ENCODE measurements around the gene RADX. TPM values are rescaled to one million over a fixed set of nuclear protein-coding genes. Genes with fewer than 3 reads are reported as not detected.

Gene RADX
- polyA plus RNA-seq, 1 experiment: 0.09 TPM

GRCh38 chrX:106698693-106699092 is 86.9 kb downstream of the RADX start:
- DNase-seq (ENCODE audit: low read depth): no peak
- ChIA-PET POLR2A (no interaction called here), CTCF (no interaction called here)
- H3K27me3 ChIP-seq (ENCODE audit: control insufficient read depth, insufficient read depth, low read length): no peaks in the 10 kb centered on the region
- no peaks in the 10 kb centered on the region for H3K36me3 ChIP-seq (ENCODE audit: control insufficient read depth, insufficient read depth, low read length)
- no peak overlapping the region for H3K4me3 ChIP-seq (ENCODE audit: low read depth, low read length)
- TF ChIP-seq CTCF (IDR thresholded peaks at IDR 0.05; ENCODE audit: insufficient read depth, low read depth, low read length): no peak

- DNase-seq (ENCODE audit: low read depth): no peak
- no peaks in the 10 kb centered on the region for H3K36me3 ChIP-seq (ENCODE audit: control insufficient read depth, insufficient read depth, low read length)
- POLR2A ChIA-PET: no interaction called here
- no peak overlapping the region for H3K4me3 ChIP-seq (ENCODE audit: low read depth, low read length)
- no peak for TF ChIP-seq CTCF (IDR thresholded peaks at IDR 0.05; ENCODE audit: insufficient read depth, low read depth, low read length)
- no peaks in the 10 kb centered on the region for H3K27me3 ChIP-seq (ENCODE audit: control insufficient read depth, insufficient read depth, low read length)
- CTCF ChIA-PET: interaction anchor here (0.7 kb wide), 1 partner anchor 1546 kb away, joined by 3 read pairs; no protein-coding TSS in a partner anchor
These were observed 90.9 kb downstream of the RADX start for GRCh38 chrX:106702636-106703035.

DNA sequence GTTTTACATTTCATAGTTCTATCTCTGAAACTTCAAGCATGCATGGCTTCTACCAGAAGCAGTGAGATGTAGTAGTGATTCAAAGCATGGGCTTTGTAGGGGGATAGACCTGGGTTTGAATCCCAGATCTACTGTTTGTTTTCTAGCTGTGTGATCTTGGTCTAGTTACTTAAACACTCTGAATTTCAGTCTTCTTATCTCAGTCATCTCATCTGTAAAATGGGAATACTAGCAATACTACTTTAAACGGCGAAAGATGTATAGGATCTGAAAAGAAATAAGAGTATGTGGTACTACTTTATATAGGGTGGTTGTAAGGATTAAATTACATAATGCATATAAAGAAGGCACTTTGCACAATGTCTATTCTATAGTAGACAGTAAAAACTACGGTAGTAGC is 94.7 kb downstream of the RADX start:
- POLR2A ChIA-PET: no interaction called here
- H3K36me3 ChIP-seq (ENCODE audit: control insufficient read depth, insufficient read depth, low read length): no peaks in the 10 kb centered on the region
- no peak overlapping the region for H3K4me3 ChIP-seq (ENCODE audit: low read depth, low read length)
- no peak for DNase-seq (ENCODE audit: low read depth)
- CTCF ChIA-PET: no interaction called here
- H3K27me3 ChIP-seq (ENCODE audit: control insufficient read depth, insufficient read depth, low read length): no peaks in the 10 kb centered on the region
- no peak for TF ChIP-seq CTCF (IDR thresholded peaks at IDR 0.05; ENCODE audit: insufficient read depth, low read depth, low read length)

GRCh38 chrX:106707771-106708454 is 96.1 kb downstream of the RADX start:
- Histone ChIP-seq H3K27me3 (ENCODE audit: control insufficient read depth, insufficient read depth, low read length) (no peaks in the 10 kb centered on the region), H3K36me3 (ENCODE audit: control insufficient read depth, insufficient read depth, low read length) (no peaks in the 10 kb centered on the region), H3K4me3 (ENCODE audit: low read depth, low read length) (no peak overlapping the region)
- no peak for TF ChIP-seq CTCF (IDR thresholded peaks at IDR 0.05; ENCODE audit: insufficient read depth, low read depth, low read length)
- POLR2A ChIA-PET: no interaction called here
- peak; percentile 74 for DNase-seq (ENCODE audit: low read depth)
- CTCF ChIA-PET: no interaction called here

DNA sequence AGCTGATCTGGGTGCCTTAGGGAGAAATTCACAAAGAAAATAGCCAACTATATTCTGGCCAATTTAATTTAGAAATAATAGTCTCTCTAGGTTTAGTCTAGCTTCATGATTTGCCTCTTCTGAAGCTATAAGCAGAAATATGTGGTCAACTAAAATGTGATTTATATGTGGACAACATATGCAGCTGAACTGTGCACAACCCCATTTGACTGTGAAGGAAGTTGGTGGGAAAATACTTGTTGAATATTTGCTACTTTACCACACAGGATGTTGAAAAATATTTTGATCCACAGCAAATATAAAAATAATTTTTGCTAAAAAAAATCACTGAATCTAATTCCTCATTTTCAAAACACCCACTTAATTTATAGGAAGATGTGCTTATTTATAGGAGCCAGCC is 99.0 kb downstream of the RADX start:
- no peak for TF ChIP-seq CTCF (IDR thresholded peaks at IDR 0.05; ENCODE audit: insufficient read depth, low read depth, low read length)
- DNase-seq (ENCODE audit: low read depth): no peak
- Histone ChIP-seq H3K27me3 (ENCODE audit: control insufficient read depth, insufficient read depth, low read length) (no peaks in the 10 kb centered on the region), H3K4me3 (ENCODE audit: low read depth, low read length) (no peak overlapping the region), H3K36me3 (ENCODE audit: control insufficient read depth, insufficient read depth, low read length) (no peaks in the 10 kb centered on the region)
- CTCF ChIA-PET: no interaction called here
- POLR2A ChIA-PET: no interaction called here

All from BJ (cell line).